ENCODE results near the gene HOXD12. TPM values are rescaled to one million over a fixed set of nuclear protein-coding genes. Genes with fewer than 3 reads are reported as not detected.

The HOXD12 gene
- total RNA-seq, 4 donors from 2014 or later = not detected

DNA sequence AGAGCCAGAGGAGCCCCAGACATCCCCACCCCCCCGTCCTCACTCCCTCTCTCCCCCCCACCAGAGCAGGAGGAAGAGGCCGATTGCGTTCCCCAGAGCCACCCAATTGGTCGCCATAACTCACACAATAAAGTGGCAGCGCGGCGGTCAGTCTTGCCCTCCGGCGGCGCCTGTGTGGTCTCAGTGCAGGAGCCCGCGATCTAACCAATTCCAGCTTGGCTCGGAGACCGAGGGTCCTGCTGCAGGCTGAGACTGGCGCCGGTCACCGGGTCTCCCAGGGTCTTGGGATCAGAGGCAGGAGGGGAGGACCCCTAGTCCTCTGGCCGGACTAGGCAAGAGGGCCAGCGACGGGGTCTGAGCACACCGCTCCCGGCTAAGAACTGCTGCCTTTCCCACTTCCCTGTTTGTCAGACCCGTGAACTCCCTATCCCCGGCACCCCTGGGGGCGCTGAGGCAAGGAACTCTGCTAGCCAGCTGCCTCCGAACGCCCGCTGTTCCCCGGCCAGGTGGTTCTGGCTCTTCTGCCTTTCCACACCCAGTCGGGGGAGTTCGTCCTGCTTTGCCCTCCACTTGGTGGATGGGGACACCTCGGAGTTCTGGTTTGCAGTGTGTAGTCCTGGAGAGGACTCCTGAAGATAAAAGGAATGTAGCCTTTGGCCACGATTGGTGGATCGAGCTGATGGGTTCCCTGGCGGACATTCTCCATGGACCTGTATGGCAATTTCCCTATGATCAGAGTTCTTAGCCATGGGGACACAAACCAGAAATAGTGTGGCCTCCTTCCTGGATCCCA lies 1.0 kb upstream of the HOXD12 start:
- intact Hi-C loops (cut with DNase I; ENCODE audit: low total_unique reads) (no loop called here), in situ Hi-C loops (cut with MboI; ENCODE audit: low pct_ligation_motif_present in 1 of 4, low pct_unique_long_range_greater_than_20kb in 1 of 4, low sequenced_read_pairs in 3 of 4) (loop anchor here in 3 of 4 donors (10.0 to 25.0 kb wide), 4 partner anchors 411 to 736 kb away; no protein-coding TSS in a partner anchor)
- Histone ChIP-seq H3K36me3 (no peaks in the 10 kb centered on the region), H3K27ac (no peak overlapping the region), H3K9me3 (no peaks in the 10 kb centered on the region), H3K27me3 (peaks cover 100% of the 10 kb centered on the region), H3K4me1 (peaks cover 2 to 27% (median 20%) of the 10 kb centered on the region in 4 donors), H3K4me3 (no peak overlapping the region)
- TF ChIP-seq EP300 (IDR thresholded peaks at IDR 0.05; ENCODE audit: low read depth) (no peak), CTCF (IDR thresholded peaks at IDR 0.05) (no peak), POLR2AphosphoS5 (IDR thresholded peaks at IDR 0.05) (no peak), POLR2A (IDR thresholded peaks at IDR 0.05) (no peak)
- WGBS, 2 donors (ENCODE audit: low coverage in 1 of 2) = 19% methylated on average over 14 of the region's 35 CpGs; no CpG with 5 or more reads in 1 of the 2 donors
- DNase-seq = no peak

- no peak overlapping the region for H3K4me3 ChIP-seq
- no peaks in the 10 kb centered on the region for H3K9me3 ChIP-seq
- no peaks in the 10 kb centered on the region for H3K36me3 ChIP-seq
- in situ Hi-C loops (cut with MboI; ENCODE audit: low pct_ligation_motif_present in 1 of 4, low pct_unique_long_range_greater_than_20kb in 1 of 4, low sequenced_read_pairs in 3 of 4) = loop anchor here in 3 of 4 donors (10.0 to 25.0 kb wide), 4 partner anchors 412 to 737 kb away; no protein-coding TSS in a partner anchor
- H3K27ac ChIP-seq = no peak overlapping the region
- intact Hi-C loops (cut with DNase I; ENCODE audit: low total_unique reads) = no loop called here
- DNase-seq = no peak
- 36 to 49% methylated on average over 17 to 30 of the region's 30 CpGs for WGBS, 2 donors (ENCODE audit: low coverage in 1 of 2)
- TF ChIP-seq EP300 (IDR thresholded peaks at IDR 0.05; ENCODE audit: low read depth) = no peak
- no peak for TF ChIP-seq CTCF (IDR thresholded peaks at IDR 0.05)
- no peak for TF ChIP-seq POLR2AphosphoS5 (IDR thresholded peaks at IDR 0.05)
- TF ChIP-seq POLR2A (IDR thresholded peaks at IDR 0.05) = no peak
- peaks cover 100% of the 10 kb centered on the region for H3K27me3 ChIP-seq
- H3K4me1 ChIP-seq = peaks cover 0 to 30% (median 23%) of the 10 kb centered on the region in 4 donors
Measured at GRCh38 chr2:176099159-176099727, 352 bp upstream of the HOXD12 start.

GRCh38 chr2:176100547-176101140 lies 1.0 kb downstream of the HOXD12 start:
- H3K27me3 ChIP-seq = peaks cover 100% of the 10 kb centered on the region
- H3K4me1 ChIP-seq = peaks cover 0 to 38% (median 31%) of the 10 kb centered on the region in 4 donors
- DNase-seq = no peak
- TF ChIP-seq EP300 (IDR thresholded peaks at IDR 0.05; ENCODE audit: low read depth) (no peak), POLR2AphosphoS5 (IDR thresholded peaks at IDR 0.05) (no peak), POLR2A (IDR thresholded peaks at IDR 0.05) (no peak), CTCF (IDR thresholded peaks at IDR 0.05) (no peak)
- in situ Hi-C loops (cut with MboI; ENCODE audit: low pct_ligation_motif_present in 1 of 4, low pct_unique_long_range_greater_than_20kb in 1 of 4, low sequenced_read_pairs in 3 of 4) = loop anchor here in 3 of 4 donors (25.0 kb wide), 2 partner anchors 712 to 1037 kb away; no protein-coding TSS in a partner anchor
- H3K4me3 ChIP-seq = no peak overlapping the region
- 57 to 67% methylated on average over 6 to 28 of the region's 28 CpGs for WGBS, 2 donors (ENCODE audit: low coverage in 1 of 2)
- H3K9me3 ChIP-seq = no peaks in the 10 kb centered on the region
- intact Hi-C loops (cut with DNase I; ENCODE audit: low total_unique reads) = no loop called here
- H3K36me3 ChIP-seq = no peaks in the 10 kb centered on the region
- H3K27ac ChIP-seq = no peak overlapping the region

All from transverse colon (tissue), 4 donors.